ENCODE data around the gene FGB. TPM values are rescaled to one million over a fixed set of nuclear protein-coding genes. Genes with fewer than 3 reads are reported as not detected.

FGB gene
- total and polyA plus RNA-seq, 2 of the 13 experiments (the other 11 are each of a cell fraction or from before 2014, with no cell fraction given): 226 to 784 TPM

DNA sequence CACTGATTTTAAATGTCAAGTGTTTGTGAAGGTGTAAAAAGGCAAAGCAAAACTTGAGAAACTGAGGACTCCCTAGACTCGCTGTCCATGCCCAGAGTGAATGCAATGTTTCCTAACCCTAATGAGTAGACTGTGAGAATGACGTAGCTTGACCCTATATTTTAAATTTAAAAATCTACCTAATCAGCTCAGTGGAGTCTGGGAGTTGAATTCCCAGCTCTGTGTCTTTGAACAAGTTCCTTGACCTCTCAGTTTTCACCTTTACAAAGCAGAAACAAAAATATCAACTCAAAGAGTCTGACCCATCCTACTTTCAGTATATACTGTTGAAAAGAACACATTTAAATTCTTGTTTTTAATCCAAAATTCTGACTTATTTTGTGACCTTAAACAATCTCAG lies 25.4 kb downstream of the FGB start:
- intact Hi-C loops (cut with micrococcal nuclease; ENCODE audit: unreplicated experiment) (no loop called here), in situ Hi-C loops (cut with HindIII; ENCODE audit: extremely low pct_ligation_motif_present, low pct_unique_long_range_greater_than_20kb) (no loop called here)
- DNase-seq (ENCODE audit: low spot score) (no peak), FAIRE-seq (no peak), ATAC-seq (no peak)
- H4K20me1 ChIP-seq (ENCODE audit: insufficient read depth, low read length): no peaks in the 10 kb centered on the region
- H3K79me2 ChIP-seq (ENCODE audit: insufficient read depth, low read length): peaks cover 26% of the 10 kb centered on the region
- peaks cover 3 to 26% of the 10 kb centered on the region in 2 experiments for H3K36me3 ChIP-seq (replicated peaks in 1 of 2; ENCODE audit: control insufficient read depth in 1 of 2, insufficient read depth in 2 of 2, low read length in 2 of 2)
- H3K4me3 ChIP-seq (replicated peaks in 1 of 3; ENCODE audit: insufficient read depth in 1 of 3, low read depth in 2 of 3, low read length in 3 of 3): peak overlapping the region; percentile 62 to 72 (median 68); a peak in 4 of 6 replicates
- POLR2A ChIA-PET: interaction anchor here (1.5 to 16.0 kb wide), 6 partner anchors 10 to 30 kb away, joined by 5 to 468 read pairs (median 34); partner anchors contain the start of gene FGG
- H3K27ac ChIP-seq (ENCODE audit: extremely low read length, insufficient read depth, low read length): peak overlapping the region; percentile 74
- H3K4me1 ChIP-seq (ENCODE audit: insufficient read depth, low read length): peaks cover 89% of the 10 kb centered on the region
- no peaks in the 10 kb centered on the region for H3K27me3 ChIP-seq (ENCODE audit: control insufficient read depth in 1 of 2, insufficient read depth in 2 of 2, low read length in 2 of 2)
- peak overlapping the region; percentile 90 for H3K4me2 ChIP-seq (ENCODE audit: low read depth, low read length)
- H2AFZ ChIP-seq (ENCODE audit: low read length): no peak overlapping the region
- BruUV-seq (replicated peaks): no TSS peak
- H3K9ac ChIP-seq (ENCODE audit: insufficient read depth, low read depth, low read length): no peak overlapping the region
- no peaks in the 10 kb centered on the region for H3K9me3 ChIP-seq (ENCODE audit: low read length)
- CTCF ChIA-PET (ENCODE audit: low intra/inter-chr PET ratio, low total read pairs): no interaction called here
- 92% methylated on average over 2 of the region's 2 CpGs for WGBS (ENCODE audit: low lambda C conversion rate)
- TF ChIP-seq YEATS4 (CRISPR knock-in tag; IDR thresholded peaks at IDR 0.05; ENCODE audit: borderline replicate concordance) (0 out of 2 replicates have a peak, but pooled peaks have one; percentile 30), MAFK (conservative IDR thresholded peaks at IDR 0.05 in 1 of 2, IDR thresholded peaks at IDR 0.05 in 1 of 2; ENCODE audit: low read length in 2 of 2) (no peak), RAD51 (IDR thresholded peaks at IDR 0.05; ENCODE audit: borderline replicate concordance) (no peak), ZNF605 (CRISPR knock-in tag; IDR thresholded peaks at IDR 0.05) (no peak), ZKSCAN8 (CRISPR knock-in tag; IDR thresholded peaks at IDR 0.05; ENCODE audit: borderline replicate concordance) (no peak), ATM (IDR thresholded peaks at IDR 0.05; ENCODE audit: borderline replicate concordance) (no peak), RBFOX2 (IDR thresholded peaks at IDR 0.05; ENCODE audit: low read depth, low read length) (peak; percentile 86), POLR2AphosphoS5 (IDR thresholded peaks at IDR 0.05; ENCODE audit: low read depth, low read length) (peak; percentile 42; the same call in 1 of the 2 replicates), ZFAT (CRISPR knock-in tag; conservative IDR thresholded peaks at IDR 0.05) (no peak), ESRRA (CRISPR knock-in tag; IDR thresholded peaks at IDR 0.05; ENCODE audit: low read depth) (no peak), ZNF839 (CRISPR knock-in tag; IDR thresholded peaks at IDR 0.05; ENCODE audit: borderline replicate concordance) (no peak), KLF12 (CRISPR knock-in tag; IDR thresholded peaks at IDR 0.05; ENCODE audit: borderline replicate concordance) (no peak), AGO2 (optimal IDR thresholded peaks at IDR 0.05; ENCODE audit: low read depth, low read length) (peak; percentile 88), HNRNPL (IDR thresholded peaks at IDR 0.05; ENCODE audit: low read depth, low read length) (0 out of 2 replicates have a peak, but pooled peaks have one; percentile 14), ZNF629 (CRISPR knock-in tag; conservative IDR thresholded peaks at IDR 0.05) (no peak), ZSCAN25 (CRISPR knock-in tag; IDR thresholded peaks at IDR 0.05) (no peak), IRF2 (CRISPR knock-in tag; IDR thresholded peaks at IDR 0.05) (no peak), FLYWCH1 (CRISPR knock-in tag; IDR thresholded peaks at IDR 0.05) (no peak), DR1 (CRISPR knock-in tag; IDR thresholded peaks at IDR 0.05) (no peak), WIZ (CRISPR knock-in tag; IDR thresholded peaks at IDR 0.05) (no peak)
- TF ChIP-seq, protein P1, sequence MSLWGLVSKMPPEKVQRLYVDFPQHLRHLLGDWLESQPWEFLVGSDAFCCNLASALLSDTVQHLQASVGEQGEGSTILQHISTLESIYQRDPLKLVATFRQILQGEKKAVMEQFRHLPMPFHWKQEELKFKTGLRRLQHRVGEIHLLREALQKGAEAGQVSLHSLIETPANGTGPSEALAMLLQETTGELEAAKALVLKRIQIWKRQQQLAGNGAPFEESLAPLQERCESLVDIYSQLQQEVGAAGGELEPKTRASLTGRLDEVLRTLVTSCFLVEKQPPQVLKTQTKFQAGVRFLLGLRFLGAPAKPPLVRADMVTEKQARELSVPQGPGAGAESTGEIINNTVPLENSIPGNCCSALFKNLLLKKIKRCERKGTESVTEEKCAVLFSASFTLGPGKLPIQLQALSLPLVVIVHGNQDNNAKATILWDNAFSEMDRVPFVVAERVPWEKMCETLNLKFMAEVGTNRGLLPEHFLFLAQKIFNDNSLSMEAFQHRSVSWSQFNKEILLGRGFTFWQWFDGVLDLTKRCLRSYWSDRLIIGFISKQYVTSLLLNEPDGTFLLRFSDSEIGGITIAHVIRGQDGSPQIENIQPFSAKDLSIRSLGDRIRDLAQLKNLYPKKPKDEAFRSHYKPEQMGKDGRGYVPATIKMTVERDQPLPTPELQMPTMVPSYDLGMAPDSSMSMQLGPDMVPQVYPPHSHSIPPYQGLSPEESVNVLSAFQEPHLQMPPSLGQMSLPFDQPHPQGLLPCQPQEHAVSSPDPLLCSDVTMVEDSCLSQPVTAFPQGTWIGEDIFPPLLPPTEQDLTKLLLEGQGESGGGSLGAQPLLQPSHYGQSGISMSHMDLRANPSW (CRISPR knock-in tag; IDR thresholded peaks at IDR 0.05; ENCODE audit: borderline replicate concordance): no peak
- TF ChIP-seq, protein P2, sequence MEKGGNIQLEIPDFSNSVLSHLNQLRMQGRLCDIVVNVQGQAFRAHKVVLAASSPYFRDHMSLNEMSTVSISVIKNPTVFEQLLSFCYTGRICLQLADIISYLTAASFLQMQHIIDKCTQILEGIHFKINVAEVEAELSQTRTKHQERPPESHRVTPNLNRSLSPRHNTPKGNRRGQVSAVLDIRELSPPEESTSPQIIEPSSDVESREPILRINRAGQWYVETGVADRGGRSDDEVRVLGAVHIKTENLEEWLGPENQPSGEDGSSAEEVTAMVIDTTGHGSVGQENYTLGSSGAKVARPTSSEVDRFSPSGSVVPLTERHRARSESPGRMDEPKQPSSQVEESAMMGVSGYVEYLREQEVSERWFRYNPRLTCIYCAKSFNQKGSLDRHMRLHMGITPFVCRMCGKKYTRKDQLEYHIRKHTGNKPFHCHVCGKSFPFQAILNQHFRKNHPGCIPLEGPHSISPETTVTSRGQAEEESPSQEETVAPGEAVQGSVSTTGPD (CRISPR knock-in tag; IDR thresholded peaks at IDR 0.05): no peak
